Measurements from ENCODE around the gene SLC6A13.

The SLC6A13 gene

DNA sequence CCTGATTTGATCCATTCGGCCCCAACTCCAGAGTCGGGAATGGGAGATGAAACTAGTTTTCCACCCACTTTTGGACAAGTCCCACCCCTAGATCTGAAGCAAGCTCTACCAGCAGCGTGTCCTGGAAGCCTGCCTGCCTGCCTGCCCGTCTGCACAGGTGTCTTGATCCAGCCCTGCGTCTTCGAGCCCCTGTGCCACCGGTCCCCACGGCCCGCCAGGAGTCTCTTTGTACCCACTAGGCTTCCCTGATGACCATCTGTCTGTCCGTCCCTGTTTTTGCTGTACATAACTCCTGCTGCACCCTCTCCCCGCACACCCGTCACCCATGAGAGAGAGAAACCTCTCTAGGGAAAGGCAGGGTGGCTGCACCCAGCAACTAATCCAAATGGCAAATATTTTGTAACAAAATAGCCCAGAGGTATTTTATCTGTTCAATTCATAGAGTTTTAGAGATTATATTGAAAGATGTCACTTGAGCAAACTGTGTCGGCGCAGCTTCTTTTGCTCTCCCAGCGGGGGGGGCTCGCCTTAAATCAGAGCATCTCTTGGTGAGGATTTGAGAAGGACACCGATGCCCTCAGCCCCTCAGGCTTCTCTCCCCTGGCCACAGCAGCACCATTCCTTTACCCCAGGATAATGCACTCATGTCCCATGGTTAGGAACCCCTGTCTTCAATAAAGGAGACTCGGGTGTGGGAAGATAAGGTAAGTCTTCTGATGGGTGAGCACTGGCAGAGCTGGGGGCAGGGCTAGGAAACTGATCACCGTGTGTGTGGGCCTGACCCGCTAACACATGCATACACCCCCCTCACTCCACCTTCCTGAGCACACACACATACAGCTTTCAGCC lies 84.4 kb downstream of the SLC6A13 start:
- DNase-seq (ENCODE audit: low spot score) = no peak

GRCh38 chr12:177336-177979 lies 85.2 kb downstream of the SLC6A13 start:
- no peak for DNase-seq (ENCODE audit: low spot score)

DNA sequence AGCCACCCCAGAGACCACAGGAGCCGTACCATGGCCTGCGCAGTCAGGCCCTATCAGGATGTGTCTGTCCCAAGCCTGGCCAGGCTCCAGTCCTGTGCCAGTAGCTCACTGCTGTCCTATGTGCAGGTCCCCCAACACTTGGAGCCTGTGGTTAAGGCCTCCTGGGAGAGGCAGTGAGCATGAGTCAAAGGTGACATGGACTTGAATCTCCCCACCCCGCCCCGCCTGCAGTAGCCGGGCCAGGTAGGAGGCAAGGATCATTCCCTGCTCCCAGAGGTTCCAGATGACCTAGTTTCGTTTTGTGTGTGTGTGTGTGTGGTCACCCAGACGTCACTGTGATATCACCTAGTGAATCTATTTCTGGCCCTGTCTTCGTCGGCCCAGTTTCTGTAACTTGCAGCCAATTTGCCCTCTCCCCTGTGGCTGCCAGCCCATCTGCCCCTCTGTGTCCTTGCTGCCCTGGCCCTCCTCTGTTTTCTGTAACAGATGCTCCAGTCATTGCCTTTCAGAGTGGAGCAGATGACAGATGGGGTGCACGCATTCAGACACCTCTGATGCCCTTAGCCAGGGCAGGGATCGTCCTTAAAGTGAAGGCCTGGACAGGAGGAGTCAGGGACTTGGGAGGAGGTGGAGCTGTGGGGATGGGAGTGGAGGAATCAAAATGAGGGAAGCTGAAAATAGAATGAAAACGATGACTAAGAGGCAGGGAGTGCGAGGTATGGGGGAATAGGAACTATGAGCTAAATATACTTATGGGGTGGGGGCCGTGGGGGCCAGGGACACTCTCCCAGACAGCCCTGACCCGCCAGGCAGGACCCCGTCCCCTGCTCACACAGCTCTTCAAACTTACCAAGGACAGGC lies 86.1 kb downstream of the SLC6A13 start:
- peak; percentile 47 for DNase-seq (ENCODE audit: low spot score)

DNA sequence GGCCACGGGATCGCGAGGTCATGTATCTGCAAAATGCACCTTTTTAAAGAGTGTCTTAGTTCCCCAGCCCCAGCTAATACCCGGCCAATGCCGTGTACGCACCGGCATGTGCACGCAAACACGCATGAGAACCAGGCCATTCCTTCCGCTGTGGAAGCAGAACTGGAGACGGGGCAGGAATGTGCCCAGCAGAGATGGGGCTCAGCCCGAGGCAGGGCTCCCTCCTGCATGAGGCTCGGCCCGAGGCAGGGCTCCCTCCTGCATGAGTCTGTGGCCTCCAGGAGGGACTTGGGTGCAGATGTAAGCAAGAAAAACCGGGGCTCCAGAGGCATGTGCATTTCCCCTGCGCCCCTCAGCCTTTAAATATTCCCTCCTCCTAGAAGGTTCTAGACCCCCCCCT lies 86.9 kb downstream of the SLC6A13 start:
- no peak for DNase-seq (ENCODE audit: low spot score)

- DNase-seq (ENCODE audit: low spot score) = no peak
These were observed 87.4 kb downstream of the SLC6A13 start for GRCh38 chr12:175250-175649.

DNA sequence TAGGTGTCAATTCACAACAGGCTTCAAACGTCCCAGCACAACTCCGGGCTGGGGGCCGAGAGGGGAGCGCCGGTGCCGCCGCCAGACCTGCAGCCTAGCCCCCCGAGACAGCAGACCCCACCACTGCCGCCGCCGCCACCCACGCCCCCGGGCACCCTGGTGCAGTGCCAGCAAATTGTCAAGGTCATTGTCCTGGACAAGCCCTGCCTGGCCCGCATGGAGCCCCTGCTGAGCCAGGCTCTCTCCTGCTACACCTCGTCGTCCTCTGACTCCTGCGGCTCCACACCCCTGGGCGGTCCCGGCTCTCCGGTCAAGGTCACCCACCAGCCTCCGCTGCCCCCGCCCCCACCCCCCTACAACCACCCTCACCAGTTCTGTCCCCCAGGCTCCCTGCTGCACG lies 88.0 kb downstream of the SLC6A13 start:
- DNase-seq (ENCODE audit: low spot score) = no peak

DNA sequence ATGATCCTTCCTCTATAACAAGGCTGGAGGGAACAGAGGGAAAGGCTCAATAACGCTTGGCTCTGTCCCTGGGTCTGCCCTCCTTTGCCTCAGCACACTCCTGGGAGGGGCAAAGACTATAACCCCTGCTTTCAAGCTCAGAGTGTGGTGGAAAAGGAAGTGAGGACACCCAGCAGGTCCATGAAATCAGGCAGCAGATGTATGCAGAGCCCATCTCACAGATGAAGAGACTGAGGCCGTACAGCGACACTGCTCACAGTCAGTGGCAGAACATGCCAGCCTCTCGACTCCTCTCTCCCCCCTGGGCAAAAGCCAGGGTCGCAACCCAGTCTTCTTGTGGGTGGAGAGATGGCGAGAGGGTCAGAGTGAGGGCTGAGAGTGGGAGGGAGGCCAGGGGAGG lies 88.5 kb downstream of the SLC6A13 start:
- DNase-seq (ENCODE audit: low spot score) = no peak

- no peak for DNase-seq (ENCODE audit: low spot score)
These were observed 89.9 kb downstream of the SLC6A13 start for GRCh38 chr12:172732-173161.

GRCh38 chr12:171743-172676 lies 90.6 kb downstream of the SLC6A13 start:
- no peak for DNase-seq (ENCODE audit: low spot score)

DNA sequence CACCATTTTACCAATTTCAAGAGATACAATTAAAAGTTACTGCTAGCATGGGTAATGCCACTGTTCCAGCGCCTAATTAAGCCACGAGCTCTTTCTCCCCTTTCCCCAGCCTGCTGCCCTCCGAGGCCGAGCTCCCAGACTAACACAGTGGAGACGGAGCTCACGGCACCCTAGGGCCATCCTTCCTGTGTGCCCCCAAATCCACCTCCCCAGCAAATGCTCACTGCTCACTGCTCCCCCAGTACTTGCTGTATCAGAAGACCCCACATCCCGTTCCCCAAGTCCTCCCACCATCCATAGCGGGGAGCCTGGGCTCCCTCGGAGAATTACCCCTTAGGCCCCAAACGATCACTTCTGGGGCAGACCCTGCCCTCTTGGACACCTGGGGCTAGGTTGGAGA lies 91.4 kb downstream of the SLC6A13 start:
- no peak for DNase-seq (ENCODE audit: low spot score)
